NCI-H774 (cell line): ENCODE results near the gene ZDHHC21.
A peak's percentile ranks its signal among the peaks of the same experiment; 100 is the strongest.

Experiments used
- DNase-seq: peaks from one replicate; lab custom pipeline; 2025; lab: John Stamatoyannopoulos, UW

Gene ZDHHC21

GRCh38 chr9:14693251-14693861, at the start of gene ZDHHC21:
Gene ZDHHC21 (minus strand): TSS chr9:14693432. CDS start chr9:14674340, 19,092 bp downstream.
- DNase-seq = peak; percentile 74

- DNase-seq = no peak
These were observed 48.1 kb upstream of the ZDHHC21 start for GRCh38 chr9:14741369-14741768.

- no peak for DNase-seq
These were observed 39.9 kb upstream of the ZDHHC21 start for GRCh38 chr9:14733133-14733532.

GRCh38 chr9:14731294-14731981, 38.2 kb upstream of the ZDHHC21 start:
- DNase-seq = no peak

GRCh38 chr9:14730461-14730898, 37.2 kb upstream of the ZDHHC21 start:
- DNase-seq = no peak

- DNase-seq = no peak
These were observed 30.1 kb upstream of the ZDHHC21 start for GRCh38 chr9:14723301-14723700.

GRCh38 chr9:14722391-14723035, 29.3 kb upstream of the ZDHHC21 start, which contains the start of gene CER1:
Gene CER1 (minus strand): TSS chr9:14722733. CDS start chr9:14722672, 61 bp downstream.
- peak; percentile 75 for DNase-seq

- DNase-seq = no peak
These were observed 26.1 kb upstream of the ZDHHC21 start for GRCh38 chr9:14719231-14719923.

- no peak for DNase-seq
These were observed 21.9 kb upstream of the ZDHHC21 start for GRCh38 chr9:14715102-14715501.

GRCh38 chr9:14713187-14713767, 20.0 kb upstream of the ZDHHC21 start:
- no peak for DNase-seq

GRCh38 chr9:14710804-14711203, 17.6 kb upstream of the ZDHHC21 start:
- DNase-seq = no peak

- no peak for DNase-seq
These were observed 13.4 kb upstream of the ZDHHC21 start for GRCh38 chr9:14706530-14707140.

GRCh38 chr9:14705079-14705478, 11.8 kb upstream of the ZDHHC21 start:
- DNase-seq = no peak

GRCh38 chr9:14704281-14704680, 11.0 kb upstream of the ZDHHC21 start:
- no peak for DNase-seq

GRCh38 chr9:14702200-14702720, 9.0 kb upstream of the ZDHHC21 start:
- DNase-seq = no peak

GRCh38 chr9:14692470-14693250, 572 bp downstream of the ZDHHC21 start:
- DNase-seq = peak; percentile 69

GRCh38 chr9:14690948-14691730, 2.1 kb downstream of the ZDHHC21 start:
- DNase-seq = no peak

- no peak for DNase-seq
These were observed 6.1 kb downstream of the ZDHHC21 start for GRCh38 chr9:14687042-14687719.

- no peak for DNase-seq
These were observed 7.1 kb downstream of the ZDHHC21 start for GRCh38 chr9:14686168-14686567.
